ENCODE data around the gene APH1B.
"Not testable (repeated sequence)": the region's sequence is repeated elsewhere in the genome, so short reads cannot be mapped to it uniquely, and the experiment has no call there.

Gene APH1B

GRCh38 chr15:63277038-63277892, at the start of gene APH1B:
TSS of gene APH1B (plus strand) at chr15:63277605. CDS start at chr15:63277624, 19 bp downstream.
- peak; percentile 96 for DNase-seq

- DNase-seq, result no peak
Measured at GRCh38 chr15:63227689-63228088, 49.7 kb upstream of the APH1B start.

DNA sequence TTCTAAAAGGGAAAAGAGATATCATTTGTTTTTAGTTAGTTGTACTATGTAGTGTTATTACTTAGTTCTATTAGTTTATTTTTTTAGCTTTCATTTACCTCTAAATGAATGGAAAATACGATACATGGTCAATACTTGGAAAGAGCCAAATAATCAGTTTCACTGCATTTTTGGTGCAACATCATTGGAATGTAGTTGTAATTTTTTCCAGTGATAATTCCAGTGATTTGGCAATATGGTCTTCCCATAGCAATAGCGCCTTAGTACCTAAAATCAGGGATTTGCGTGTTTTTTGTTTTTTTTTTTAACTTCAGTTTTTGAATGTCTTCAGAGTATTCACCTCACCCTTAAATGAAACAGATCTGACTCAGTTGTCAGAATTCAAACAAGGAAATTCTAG, 46.2 kb upstream of the APH1B start:
- no peak for DNase-seq

DNA sequence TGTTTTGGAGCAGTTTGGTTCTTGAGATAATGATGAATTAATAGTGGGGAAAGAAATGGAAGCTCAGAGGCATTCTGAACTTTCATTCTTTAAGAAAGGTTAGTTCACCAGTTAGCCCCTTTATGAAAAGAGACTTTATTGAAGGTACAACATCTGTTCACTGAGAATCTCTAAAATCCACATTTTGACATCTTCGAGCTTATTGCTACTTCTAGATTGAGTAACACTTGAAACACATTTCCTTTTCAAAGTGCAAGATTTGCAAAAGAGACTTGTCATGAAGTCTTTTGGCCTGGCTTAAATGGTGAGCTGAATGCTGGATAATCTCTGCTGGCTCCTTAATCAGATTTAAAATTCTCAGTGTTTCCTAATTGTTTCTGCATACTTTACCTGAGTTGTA, 45.7 kb upstream of the APH1B start:
- DNase-seq, result no peak

DNA sequence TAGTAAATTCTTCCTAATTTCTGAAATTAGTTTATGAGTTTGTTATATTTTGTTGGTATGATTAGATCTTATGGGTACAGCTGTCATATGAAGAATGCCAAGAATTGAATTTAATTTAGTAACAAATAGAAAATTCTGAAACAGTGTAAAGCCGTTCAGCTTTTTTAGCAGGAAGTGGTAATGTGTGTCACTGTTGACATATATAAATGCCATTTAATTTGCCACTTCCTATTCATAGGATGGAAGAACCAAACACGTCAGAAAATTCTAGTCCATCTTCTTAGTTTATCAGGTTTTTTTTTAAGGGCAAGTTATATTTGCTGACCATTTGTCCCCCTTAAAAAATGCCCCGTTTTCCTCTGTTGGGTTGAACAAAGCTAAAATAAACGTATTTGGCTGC, 45.0 kb upstream of the APH1B start:
- peak; percentile 28 for DNase-seq

GRCh38 chr15:63232943-63233342, 44.5 kb upstream of the APH1B start:
- no peak for DNase-seq

- DNase-seq, result no peak
Measured at GRCh38 chr15:63233667-63234423, 43.6 kb upstream of the APH1B start.

- DNase-seq, result no peak
Measured at GRCh38 chr15:63234451-63234870, 42.9 kb upstream of the APH1B start.

- DNase-seq, result no peak
Measured at GRCh38 chr15:63236272-63236671, 41.1 kb upstream of the APH1B start.

DNA sequence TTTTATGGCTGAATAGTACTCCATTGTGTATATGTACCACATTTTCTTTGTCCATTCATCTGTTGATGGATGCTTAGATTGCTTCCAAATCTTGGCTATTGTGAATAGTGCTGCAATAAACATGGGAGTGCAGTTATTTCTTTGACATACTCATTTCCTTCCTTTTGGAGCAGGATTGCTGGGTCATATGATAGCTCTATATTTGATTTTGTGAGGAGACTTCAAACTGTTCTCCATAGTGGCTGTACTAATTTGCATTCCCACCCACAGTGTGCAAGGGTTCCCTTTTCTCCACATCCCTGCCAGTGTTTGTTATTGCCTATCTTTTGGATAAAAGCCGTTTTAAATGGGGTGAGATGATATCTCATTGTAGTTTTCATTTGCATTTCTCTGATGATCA, 40.3 kb upstream of the APH1B start:
- DNase-seq, result not testable (repeated sequence)

GRCh38 chr15:63238171-63238570, 39.2 kb upstream of the APH1B start:
- no peak for DNase-seq

GRCh38 chr15:63238796-63239195, 38.6 kb upstream of the APH1B start:
- no peak for DNase-seq

GRCh38 chr15:63240109-63240508, 37.3 kb upstream of the APH1B start:
- peak; percentile 42 for DNase-seq

GRCh38 chr15:63241316-63241715, 36.1 kb upstream of the APH1B start:
- no peak for DNase-seq

GRCh38 chr15:63243101-63243500, 34.3 kb upstream of the APH1B start:
- DNase-seq, result no peak

DNA sequence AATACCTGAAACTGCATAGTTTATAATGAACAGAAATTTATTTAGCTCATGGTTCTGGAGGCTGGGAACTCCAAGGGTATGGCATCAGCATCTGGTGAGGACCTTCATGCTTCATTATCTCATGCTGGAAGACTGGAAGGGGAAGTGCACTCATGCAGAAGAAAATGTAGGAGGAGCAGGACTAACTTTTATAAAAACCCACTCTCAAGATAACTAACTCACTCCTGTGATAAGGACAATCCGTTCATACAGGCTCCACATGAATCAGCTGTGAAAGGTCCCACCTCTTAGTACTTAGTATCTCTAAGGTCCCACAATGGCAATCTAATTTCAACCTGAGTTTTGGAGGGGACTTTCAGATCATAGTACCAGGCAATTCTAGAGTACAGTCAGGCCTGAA, 33.6 kb upstream of the APH1B start:
- DNase-seq, result no peak

GRCh38 chr15:63244399-63244798, 33.0 kb upstream of the APH1B start:
- DNase-seq, result no peak

DNA sequence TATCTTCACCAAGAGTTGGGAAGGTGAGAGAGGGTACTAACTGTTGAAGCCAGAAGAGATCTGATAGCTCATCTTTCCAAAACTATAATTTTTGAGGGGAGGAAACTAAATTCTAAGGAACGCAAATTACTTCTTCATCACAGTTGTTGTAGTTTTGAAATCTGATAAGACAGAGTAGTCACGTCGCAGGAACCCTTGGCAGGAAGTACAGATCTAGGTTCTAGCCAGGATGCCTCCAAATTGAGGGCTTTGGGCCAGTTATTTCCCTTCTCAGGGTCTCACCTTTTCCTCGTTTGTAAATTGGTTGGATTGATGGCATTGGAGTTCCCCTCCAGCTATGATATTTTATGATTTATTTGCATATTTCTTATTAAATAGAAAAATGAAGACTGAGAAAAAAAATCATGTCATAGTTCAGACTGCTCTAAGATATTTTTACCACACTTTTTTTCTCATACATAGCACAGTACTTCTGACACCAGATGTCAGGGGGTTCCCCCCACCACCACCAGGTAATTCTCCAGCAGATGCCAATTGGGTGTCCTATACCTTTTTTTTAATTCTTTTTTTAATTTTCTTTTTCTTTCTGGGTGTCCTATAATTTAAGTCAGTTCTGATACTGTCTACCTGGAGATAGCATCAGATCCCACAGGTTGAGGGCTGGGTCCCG, 32.3 kb upstream of the APH1B start:
- no peak for DNase-seq

- no peak for DNase-seq
Measured at GRCh38 chr15:63246691-63247469, 30.5 kb upstream of the APH1B start.

- DNase-seq, result no peak
Measured at GRCh38 chr15:63250312-63250965, 27.0 kb upstream of the APH1B start.

GRCh38 chr15:63251701-63252100, 25.7 kb upstream of the APH1B start:
- DNase-seq, result no peak

DNA sequence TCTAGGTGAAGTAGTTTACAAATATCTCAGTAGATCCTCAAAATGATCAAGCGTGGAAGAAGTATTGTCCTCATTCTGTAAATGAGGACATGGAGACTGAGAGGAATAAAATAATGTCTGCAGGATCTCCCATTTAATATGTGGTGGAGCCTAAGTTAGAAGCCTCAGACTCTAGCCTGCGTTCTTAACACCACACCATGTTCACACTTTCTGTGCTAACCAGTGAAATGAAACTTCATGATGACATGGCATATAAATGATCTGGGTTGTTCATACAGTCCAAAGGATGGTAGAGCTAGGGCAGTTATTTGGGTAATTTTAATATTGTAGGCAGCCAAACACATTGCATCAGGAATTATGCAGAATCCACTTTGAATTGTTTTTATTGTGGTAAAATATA, 25.1 kb upstream of the APH1B start:
- no peak for DNase-seq

All from NCI-H69 (cell line).